ENCODE measurements around the gene PRKG1. TPM values are rescaled to one million over a fixed set of nuclear protein-coding genes. Genes with fewer than 3 reads are reported as not detected.

PRKG1 gene
- total and polyA plus RNA-seq, 2 experiments from 2014 or later: 18.2 to 21.1 TPM

DNA sequence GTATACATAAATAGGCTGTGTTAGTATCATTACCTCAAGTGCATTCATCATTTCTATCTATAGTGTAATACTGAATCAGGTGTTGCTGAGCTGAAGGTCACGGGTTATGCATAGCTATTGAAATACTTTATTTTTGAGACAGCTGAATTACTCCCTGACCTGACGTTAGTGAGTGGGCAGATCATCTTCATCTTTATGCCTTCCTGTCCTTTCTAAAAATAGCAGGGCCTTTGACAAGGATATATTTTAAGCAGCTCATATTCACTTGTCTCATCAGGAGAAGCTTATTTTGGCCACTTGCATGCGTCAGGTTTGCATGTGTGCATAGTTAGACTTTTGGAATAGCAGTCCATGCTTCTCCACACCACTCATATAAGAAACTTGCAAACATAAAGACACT, 1176.2 kb downstream of the PRKG1 start (continued):
- TF ChIP-seq, protein P1, sequence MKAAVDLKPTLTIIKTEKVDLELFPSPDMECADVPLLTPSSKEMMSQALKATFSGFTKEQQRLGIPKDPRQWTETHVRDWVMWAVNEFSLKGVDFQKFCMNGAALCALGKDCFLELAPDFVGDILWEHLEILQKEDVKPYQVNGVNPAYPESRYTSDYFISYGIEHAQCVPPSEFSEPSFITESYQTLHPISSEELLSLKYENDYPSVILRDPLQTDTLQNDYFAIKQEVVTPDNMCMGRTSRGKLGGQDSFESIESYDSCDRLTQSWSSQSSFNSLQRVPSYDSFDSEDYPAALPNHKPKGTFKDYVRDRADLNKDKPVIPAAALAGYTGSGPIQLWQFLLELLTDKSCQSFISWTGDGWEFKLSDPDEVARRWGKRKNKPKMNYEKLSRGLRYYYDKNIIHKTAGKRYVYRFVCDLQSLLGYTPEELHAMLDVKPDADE (IDR thresholded peaks at IDR 0.05): no peak
- no peak for TF ChIP-seq ZNF114 (CRISPR knock-in tag; IDR thresholded peaks at IDR 0.05)

DNA sequence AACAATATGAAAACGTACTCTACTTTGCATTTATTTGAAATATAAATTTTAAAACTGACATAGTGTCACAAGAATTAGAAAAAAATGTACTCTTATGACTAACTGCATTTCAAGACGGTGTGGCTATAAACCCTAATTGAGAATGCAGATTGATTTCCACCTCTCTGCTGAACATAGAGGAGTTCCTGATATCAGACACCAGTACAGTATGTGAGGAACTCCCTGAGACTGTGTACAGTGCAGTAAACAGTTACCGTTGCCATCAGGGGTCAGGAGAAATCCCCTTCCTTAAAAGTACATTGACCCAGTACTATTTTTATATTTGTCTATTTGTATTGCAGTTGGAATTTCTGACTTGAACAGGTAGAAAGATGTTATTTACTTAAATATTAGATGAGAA, 1178.0 kb downstream of the PRKG1 start:
- DNase-seq (ENCODE audit: low spot score): no peak
- no peaks in the 10 kb centered on the region for H3K36me3 Mint-ChIP-seq (ENCODE audit: low read depth)
- no peak overlapping the region for H3K27ac ChIP-seq (ENCODE audit: low read depth)

More for the DNA sequence above, 1178.0 kb downstream of the PRKG1 start:
- Mint-ChIP-seq H3K9me3 (no peaks in the 10 kb centered on the region; the same call in 2 of the 3 replicates), H3K27ac (no peak overlapping the region), H3K4me1 (peaks cover 14% of the 10 kb centered on the region), H3K27me3 (ENCODE audit: insufficient read depth, low read depth, poor library complexity) (peaks cover 5% of the 10 kb centered on the region), H3K4me3 (no peak overlapping the region)
- Histone ChIP-seq H2AFZ (no peak overlapping the region), H3K36me3 (ENCODE audit: insufficient read depth) (no peaks in the 10 kb centered on the region), H3K9me2 (ENCODE audit: insufficient read depth) (no peaks in the 10 kb centered on the region), H3K27me3 (ENCODE audit: insufficient read depth) (no peaks in the 10 kb centered on the region), H3K4me3 (no peak overlapping the region), H3K4me2 (no peak overlapping the region), H3K4me1 (ENCODE audit: insufficient read depth) (peaks cover 12% of the 10 kb centered on the region), H3F3A (replicated peaks; ENCODE audit: low read depth) (no peaks in the 10 kb centered on the region), H3K79me2 (replicated peaks; ENCODE audit: insufficient read depth) (no peaks in the 10 kb centered on the region), H4K20me1 (replicated peaks; ENCODE audit: insufficient read depth) (no peaks in the 10 kb centered on the region)
- ATAC-seq: no peak
- TF ChIP-seq, protein P1 (IDR thresholded peaks at IDR 0.05): no peak
- TF ChIP-seq STAT1 (IDR thresholded peaks at IDR 0.05; ENCODE audit: unreplicated experiment) (no peak), POLR2AphosphoS5 (IDR thresholded peaks at IDR 0.05; ENCODE audit: low read depth) (no peak), CREB1 (CRISPR knock-in tag; IDR thresholded peaks at IDR 0.05; ENCODE audit: low read depth) (no peak), ZNF331 (CRISPR knock-in tag; IDR thresholded peaks at IDR 0.05; ENCODE audit: low read depth) (no peak), EZH2 (IDR thresholded peaks at IDR 0.05; ENCODE audit: low read depth, unreplicated experiment) (no peak), ZNF114 (CRISPR knock-in tag; IDR thresholded peaks at IDR 0.05) (no peak), EZH2phosphoT487 (IDR thresholded peaks at IDR 0.05; ENCODE audit: unreplicated experiment) (no peak)
- TF ChIP-seq, protein P2, sequence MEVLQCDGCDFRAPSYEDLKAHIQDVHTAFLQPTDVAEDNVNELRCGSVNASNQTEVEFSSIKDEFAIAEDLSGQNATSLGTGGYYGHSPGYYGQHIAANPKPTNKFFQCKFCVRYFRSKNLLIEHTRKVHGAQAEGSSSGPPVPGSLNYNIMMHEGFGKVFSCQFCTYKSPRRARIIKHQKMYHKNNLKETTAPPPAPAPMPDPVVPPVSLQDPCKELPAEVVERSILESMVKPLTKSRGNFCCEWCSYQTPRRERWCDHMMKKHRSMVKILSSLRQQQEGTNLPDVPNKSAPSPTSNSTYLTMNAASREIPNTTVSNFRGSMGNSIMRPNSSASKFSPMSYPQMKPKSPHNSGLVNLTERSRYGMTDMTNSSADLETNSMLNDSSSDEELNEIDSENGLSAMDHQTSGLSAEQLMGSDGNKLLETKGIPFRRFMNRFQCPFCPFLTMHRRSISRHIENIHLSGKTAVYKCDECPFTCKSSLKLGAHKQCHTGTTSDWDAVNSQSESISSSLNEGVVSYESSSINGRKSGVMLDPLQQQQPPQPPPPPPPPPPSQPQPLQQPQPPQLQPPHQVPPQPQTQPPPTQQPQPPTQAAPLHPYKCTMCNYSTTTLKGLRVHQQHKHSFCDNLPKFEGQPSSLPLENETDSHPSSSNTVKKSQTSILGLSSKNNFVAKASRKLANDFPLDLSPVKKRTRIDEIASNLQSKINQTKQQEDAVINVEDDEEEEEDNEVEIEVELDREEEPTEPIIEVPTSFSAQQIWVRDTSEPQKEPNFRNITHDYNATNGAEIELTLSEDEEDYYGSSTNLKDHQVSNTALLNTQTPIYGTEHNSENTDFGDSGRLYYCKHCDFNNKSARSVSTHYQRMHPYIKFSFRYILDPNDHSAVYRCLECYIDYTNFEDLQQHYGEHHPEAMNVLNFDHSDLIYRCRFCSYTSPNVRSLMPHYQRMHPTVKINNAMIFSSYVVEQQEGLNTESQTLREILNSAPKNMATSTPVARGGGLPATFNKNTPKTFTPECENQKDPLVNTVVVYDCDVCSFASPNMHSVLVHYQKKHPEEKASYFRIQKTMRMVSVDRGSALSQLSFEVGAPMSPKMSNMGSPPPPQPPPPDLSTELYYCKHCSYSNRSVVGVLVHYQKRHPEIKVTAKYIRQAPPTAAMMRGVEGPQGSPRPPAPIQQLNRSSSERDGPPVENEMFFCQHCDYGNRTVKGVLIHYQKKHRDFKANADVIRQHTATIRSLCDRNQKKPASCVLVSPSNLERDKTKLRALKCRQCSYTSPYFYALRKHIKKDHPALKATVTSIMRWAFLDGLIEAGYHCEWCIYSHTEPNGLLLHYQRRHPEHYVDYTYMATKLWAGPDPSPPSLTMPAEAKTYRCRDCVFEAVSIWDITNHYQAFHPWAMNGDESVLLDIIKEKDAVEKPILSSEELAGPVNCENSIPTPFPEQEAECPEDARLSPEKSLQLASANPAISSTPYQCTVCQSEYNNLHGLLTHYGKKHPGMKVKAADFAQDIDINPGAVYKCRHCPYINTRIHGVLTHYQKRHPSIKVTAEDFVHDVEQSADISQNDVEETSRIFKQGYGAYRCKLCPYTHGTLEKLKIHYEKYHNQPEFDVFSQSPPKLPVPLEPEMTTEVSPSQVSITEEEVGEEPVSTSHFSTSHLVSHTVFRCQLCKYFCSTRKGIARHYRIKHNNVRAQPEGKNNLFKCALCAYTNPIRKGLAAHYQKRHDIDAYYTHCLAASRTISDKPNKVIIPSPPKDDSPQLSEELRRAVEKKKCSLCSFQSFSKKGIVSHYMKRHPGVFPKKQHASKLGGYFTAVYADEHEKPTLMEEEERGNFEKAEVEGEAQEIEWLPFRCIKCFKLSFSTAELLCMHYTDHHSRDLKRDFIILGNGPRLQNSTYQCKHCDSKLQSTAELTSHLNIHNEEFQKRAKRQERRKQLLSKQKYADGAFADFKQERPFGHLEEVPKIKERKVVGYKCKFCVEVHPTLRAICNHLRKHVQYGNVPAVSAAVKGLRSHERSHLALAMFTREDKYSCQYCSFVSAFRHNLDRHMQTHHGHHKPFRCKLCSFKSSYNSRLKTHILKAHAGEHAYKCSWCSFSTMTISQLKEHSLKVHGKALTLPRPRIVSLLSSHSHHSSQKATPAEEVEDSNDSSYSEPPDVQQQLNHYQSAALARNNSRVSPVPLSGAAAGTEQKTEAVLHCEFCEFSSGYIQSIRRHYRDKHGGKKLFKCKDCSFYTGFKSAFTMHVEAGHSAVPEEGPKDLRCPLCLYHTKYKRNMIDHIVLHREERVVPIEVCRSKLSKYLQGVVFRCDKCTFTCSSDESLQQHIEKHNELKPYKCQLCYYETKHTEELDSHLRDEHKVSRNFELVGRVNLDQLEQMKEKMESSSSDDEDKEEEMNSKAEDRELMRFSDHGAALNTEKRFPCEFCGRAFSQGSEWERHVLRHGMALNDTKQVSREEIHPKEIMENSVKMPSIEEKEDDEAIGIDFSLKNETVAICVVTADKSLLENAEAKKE (CRISPR knock-in tag; IDR thresholded peaks at IDR 0.05): no peak
- TF ChIP-seq, protein P3, sequence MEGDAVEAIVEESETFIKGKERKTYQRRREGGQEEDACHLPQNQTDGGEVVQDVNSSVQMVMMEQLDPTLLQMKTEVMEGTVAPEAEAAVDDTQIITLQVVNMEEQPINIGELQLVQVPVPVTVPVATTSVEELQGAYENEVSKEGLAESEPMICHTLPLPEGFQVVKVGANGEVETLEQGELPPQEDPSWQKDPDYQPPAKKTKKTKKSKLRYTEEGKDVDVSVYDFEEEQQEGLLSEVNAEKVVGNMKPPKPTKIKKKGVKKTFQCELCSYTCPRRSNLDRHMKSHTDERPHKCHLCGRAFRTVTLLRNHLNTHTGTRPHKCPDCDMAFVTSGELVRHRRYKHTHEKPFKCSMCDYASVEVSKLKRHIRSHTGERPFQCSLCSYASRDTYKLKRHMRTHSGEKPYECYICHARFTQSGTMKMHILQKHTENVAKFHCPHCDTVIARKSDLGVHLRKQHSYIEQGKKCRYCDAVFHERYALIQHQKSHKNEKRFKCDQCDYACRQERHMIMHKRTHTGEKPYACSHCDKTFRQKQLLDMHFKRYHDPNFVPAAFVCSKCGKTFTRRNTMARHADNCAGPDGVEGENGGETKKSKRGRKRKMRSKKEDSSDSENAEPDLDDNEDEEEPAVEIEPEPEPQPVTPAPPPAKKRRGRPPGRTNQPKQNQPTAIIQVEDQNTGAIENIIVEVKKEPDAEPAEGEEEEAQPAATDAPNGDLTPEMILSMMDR (conservative IDR thresholded peaks at IDR 0.05; ENCODE audit: low read depth in 2 of 2): no peak
- TF ChIP-seq, protein P4, sequence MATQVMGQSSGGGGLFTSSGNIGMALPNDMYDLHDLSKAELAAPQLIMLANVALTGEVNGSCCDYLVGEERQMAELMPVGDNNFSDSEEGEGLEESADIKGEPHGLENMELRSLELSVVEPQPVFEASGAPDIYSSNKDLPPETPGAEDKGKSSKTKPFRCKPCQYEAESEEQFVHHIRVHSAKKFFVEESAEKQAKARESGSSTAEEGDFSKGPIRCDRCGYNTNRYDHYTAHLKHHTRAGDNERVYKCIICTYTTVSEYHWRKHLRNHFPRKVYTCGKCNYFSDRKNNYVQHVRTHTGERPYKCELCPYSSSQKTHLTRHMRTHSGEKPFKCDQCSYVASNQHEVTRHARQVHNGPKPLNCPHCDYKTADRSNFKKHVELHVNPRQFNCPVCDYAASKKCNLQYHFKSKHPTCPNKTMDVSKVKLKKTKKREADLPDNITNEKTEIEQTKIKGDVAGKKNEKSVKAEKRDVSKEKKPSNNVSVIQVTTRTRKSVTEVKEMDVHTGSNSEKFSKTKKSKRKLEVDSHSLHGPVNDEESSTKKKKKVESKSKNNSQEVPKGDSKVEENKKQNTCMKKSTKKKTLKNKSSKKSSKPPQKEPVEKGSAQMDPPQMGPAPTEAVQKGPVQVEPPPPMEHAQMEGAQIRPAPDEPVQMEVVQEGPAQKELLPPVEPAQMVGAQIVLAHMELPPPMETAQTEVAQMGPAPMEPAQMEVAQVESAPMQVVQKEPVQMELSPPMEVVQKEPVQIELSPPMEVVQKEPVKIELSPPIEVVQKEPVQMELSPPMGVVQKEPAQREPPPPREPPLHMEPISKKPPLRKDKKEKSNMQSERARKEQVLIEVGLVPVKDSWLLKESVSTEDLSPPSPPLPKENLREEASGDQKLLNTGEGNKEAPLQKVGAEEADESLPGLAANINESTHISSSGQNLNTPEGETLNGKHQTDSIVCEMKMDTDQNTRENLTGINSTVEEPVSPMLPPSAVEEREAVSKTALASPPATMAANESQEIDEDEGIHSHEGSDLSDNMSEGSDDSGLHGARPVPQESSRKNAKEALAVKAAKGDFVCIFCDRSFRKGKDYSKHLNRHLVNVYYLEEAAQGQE (IDR thresholded peaks at IDR 0.05; ENCODE audit: unreplicated experiment): no peak

Data from GM23338 (cell line).